Stimulated activated CD8-positive, alpha-beta memory T cell treated with anti-CD3 and anti-CD28 coated beads, Interleukin-12 subunit alpha, Interleukin-12 subunit beta, amount 100 ng/mL, for 24 hours (primary cell): ENCODE data around the gene TVP23A.

Experiments used
- DNase-seq: peaks from one replicate; pipeline ENCODE4 v3.0.0-alpha.2; 2020; ENCODE audit errors: extremely low read depth

TVP23A gene

GRCh38 chr16:10817963-10818941, at the start of gene TVP23A:
TSS of gene TVP23A (minus strand) at chr16:10818794. CDS start at chr16:10818493, 301 bp downstream.
- DNase-seq: no peak

- no peak for DNase-seq
Observed at GRCh38 chr16:10868104-10868595, 49.6 kb upstream of the TVP23A start.

GRCh38 chr16:10867199-10867598, 48.6 kb upstream of the TVP23A start:
- no peak for DNase-seq

GRCh38 chr16:10865991-10866966, 47.7 kb upstream of the TVP23A start:
- DNase-seq: no peak

GRCh38 chr16:10862438-10862837, 43.8 kb upstream of the TVP23A start:
- no peak for DNase-seq

- no peak for DNase-seq
Observed at GRCh38 chr16:10859658-10860057, 41.1 kb upstream of the TVP23A start.

GRCh38 chr16:10859020-10859419, 40.4 kb upstream of the TVP23A start:
- DNase-seq: no peak

GRCh38 chr16:10858203-10858602, 39.6 kb upstream of the TVP23A start:
- DNase-seq: no peak

- DNase-seq: no peak
Observed at GRCh38 chr16:10856042-10856441, 37.4 kb upstream of the TVP23A start.

GRCh38 chr16:10852948-10853347, 34.4 kb upstream of the TVP23A start:
- no peak for DNase-seq

GRCh38 chr16:10852286-10852685, 33.7 kb upstream of the TVP23A start:
- no peak for DNase-seq

- no peak for DNase-seq
Observed at GRCh38 chr16:10851512-10851911, 32.9 kb upstream of the TVP23A start.

GRCh38 chr16:10850478-10850850, 31.9 kb upstream of the TVP23A start:
- no peak for DNase-seq

- no peak for DNase-seq
Observed at GRCh38 chr16:10849736-10850477, 31.3 kb upstream of the TVP23A start.

- no peak for DNase-seq
Observed at GRCh38 chr16:10847176-10847575, 28.6 kb upstream of the TVP23A start.

GRCh38 chr16:10846213-10846998, 27.8 kb upstream of the TVP23A start:
- DNase-seq: no peak

GRCh38 chr16:10840703-10841102, 22.1 kb upstream of the TVP23A start:
- no peak for DNase-seq

- DNase-seq: no peak
Observed at GRCh38 chr16:10839279-10839666, 20.7 kb upstream of the TVP23A start.

GRCh38 chr16:10838621-10839278, 20.2 kb upstream of the TVP23A start:
- no peak for DNase-seq
